ENCODE results near the gene ATF7IP.

Gene ATF7IP

DNA sequence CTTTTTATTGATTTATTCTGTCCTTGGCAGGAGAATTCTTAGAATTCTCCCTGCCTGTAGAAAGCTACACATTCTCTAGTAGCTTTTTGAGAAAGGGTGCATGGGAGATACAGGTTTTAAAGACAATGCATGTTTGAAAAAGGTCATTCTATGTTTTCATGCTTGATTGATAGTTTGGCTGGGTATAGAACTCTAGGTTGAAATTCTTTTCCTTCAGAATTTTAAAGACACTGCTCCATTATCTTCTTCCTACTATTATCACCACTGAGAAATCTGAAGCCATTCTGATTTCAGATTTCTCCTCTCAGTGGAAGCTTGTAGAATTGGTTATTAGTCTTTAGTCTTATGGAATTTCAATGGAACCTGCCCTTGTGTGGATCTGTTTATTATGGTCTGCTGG lies 14.0 kb downstream of the ATF7IP start:
- no peaks in the 10 kb centered on the region for H3K27me3 ChIP-seq (ENCODE audit: insufficient read depth, poor library complexity, severe bottlenecking)
- no peak for ATAC-seq (ENCODE audit: low read depth)
- no peak overlapping the region for H3K27ac ChIP-seq (ENCODE audit: poor library complexity, severe bottlenecking)
- peaks cover 5% of the 10 kb centered on the region for H3K4me1 ChIP-seq (ENCODE audit: insufficient read depth, poor library complexity, severe bottlenecking)
- 0 out of 2 replicates have a peak, but pooled peaks cover 2% of the 10 kb centered on the region for H3K36me3 ChIP-seq (ENCODE audit: low read depth)
- no peak overlapping the region for H3K4me3 ChIP-seq (ENCODE audit: severe bottlenecking)
- DNase-seq (ENCODE audit: low spot score), result no peak
- H3K9me3 ChIP-seq (ENCODE audit: severe bottlenecking), result peaks cover 2% of the 10 kb centered on the region
- TF ChIP-seq, protein P1, sequence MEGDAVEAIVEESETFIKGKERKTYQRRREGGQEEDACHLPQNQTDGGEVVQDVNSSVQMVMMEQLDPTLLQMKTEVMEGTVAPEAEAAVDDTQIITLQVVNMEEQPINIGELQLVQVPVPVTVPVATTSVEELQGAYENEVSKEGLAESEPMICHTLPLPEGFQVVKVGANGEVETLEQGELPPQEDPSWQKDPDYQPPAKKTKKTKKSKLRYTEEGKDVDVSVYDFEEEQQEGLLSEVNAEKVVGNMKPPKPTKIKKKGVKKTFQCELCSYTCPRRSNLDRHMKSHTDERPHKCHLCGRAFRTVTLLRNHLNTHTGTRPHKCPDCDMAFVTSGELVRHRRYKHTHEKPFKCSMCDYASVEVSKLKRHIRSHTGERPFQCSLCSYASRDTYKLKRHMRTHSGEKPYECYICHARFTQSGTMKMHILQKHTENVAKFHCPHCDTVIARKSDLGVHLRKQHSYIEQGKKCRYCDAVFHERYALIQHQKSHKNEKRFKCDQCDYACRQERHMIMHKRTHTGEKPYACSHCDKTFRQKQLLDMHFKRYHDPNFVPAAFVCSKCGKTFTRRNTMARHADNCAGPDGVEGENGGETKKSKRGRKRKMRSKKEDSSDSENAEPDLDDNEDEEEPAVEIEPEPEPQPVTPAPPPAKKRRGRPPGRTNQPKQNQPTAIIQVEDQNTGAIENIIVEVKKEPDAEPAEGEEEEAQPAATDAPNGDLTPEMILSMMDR (IDR thresholded peaks at IDR 0.05; ENCODE audit: poor library complexity, severe bottlenecking), result no peak

DNA sequence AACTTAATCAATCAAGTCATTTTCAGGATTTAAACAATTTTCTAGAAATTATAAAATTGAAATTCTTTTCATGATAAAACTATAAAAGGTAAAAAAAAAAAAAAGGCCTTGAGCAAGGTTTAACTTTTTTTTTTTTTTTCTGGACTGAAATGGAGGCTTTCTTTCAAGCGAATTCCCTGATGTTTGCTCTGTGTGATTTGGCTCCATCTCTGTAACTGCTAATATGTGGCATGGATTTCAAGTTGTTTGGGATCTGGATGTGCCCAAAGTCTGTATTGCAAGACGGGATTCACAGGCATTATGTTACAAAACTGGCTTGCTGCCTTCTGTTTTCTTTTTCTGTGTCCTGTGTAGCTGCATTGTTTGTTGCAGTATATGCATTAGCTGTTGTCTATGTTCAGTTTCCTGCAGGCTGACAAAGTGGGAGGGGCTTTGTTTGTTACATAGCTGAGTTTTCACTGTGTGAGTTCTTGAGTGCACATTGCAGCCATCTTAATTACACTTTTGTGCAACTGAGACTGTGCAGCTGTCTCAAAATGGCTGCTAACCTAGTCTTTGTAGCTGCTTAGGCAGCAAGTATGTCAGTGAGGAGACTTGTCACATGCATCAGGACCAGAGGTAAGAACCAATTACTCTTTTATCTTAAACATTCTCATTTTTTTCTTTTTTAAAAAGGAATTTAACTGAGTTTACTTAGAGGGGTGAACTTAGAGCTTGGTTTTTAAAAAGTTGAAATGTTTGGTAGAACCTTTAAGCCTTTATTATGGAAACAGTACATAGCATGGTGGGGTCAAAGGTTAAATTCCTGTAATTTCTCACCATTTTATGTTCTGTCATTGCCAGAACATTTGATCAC lies 19.5 kb downstream of the ATF7IP start:
- ATAC-seq (ENCODE audit: low read depth) (peak; percentile 63), DNase-seq (ENCODE audit: low spot score) (no peak)
- Histone ChIP-seq H3K4me1 (ENCODE audit: insufficient read depth, poor library complexity, severe bottlenecking) (peaks cover 5% of the 10 kb centered on the region), H3K4me3 (ENCODE audit: severe bottlenecking) (no peak overlapping the region), H3K9me3 (ENCODE audit: severe bottlenecking) (no peaks in the 10 kb centered on the region), H3K27me3 (ENCODE audit: insufficient read depth, poor library complexity, severe bottlenecking) (no peaks in the 10 kb centered on the region), H3K27ac (ENCODE audit: poor library complexity, severe bottlenecking) (peak overlapping the region; percentile 26), H3K36me3 (ENCODE audit: low read depth) (no peaks in the 10 kb centered on the region)
- TF ChIP-seq, protein P1 (IDR thresholded peaks at IDR 0.05; ENCODE audit: poor library complexity, severe bottlenecking), result no peak

DNA sequence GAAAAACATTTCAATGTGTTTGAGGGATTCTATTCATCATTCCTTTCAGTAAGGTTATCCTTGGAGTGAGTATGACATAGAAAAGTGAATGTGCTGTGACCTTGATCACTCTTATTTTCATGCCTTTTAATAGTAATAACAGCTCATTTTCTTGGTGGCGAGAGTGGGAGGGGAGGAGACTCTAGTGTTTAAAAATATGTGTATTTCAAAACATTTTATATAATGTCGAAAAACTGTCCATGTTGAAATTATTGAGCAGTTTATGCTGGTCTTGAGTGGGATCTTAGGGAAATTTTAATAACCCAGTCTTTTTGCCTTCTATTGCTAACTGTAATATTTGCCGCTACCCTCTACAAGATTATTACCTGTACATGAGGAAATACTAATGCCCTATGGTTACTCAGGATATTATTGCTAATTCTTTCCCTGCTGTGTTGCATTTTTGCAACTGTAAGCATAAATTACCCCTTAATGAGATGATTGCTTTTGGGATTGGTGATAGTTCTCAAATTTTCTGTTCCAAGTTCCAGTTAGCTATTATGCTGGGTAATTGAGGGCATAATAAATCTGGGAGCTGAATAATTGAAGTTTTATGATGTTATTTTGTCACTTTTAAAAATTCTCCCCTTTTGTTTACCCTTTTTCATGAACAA lies 21.9 kb downstream of the ATF7IP start:
- ATAC-seq (ENCODE audit: low read depth) (no peak), DNase-seq (ENCODE audit: low spot score) (no peak)
- Histone ChIP-seq H3K27me3 (ENCODE audit: insufficient read depth, poor library complexity, severe bottlenecking) (no peaks in the 10 kb centered on the region), H3K9me3 (ENCODE audit: severe bottlenecking) (no peaks in the 10 kb centered on the region), H3K36me3 (ENCODE audit: low read depth) (no peaks in the 10 kb centered on the region; the same call in 1 of the 2 replicates), H3K4me1 (ENCODE audit: insufficient read depth, poor library complexity, severe bottlenecking) (peaks cover 5% of the 10 kb centered on the region), H3K4me3 (ENCODE audit: severe bottlenecking) (no peak overlapping the region), H3K27ac (ENCODE audit: poor library complexity, severe bottlenecking) (no peak overlapping the region)
- TF ChIP-seq, protein P1 (IDR thresholded peaks at IDR 0.05; ENCODE audit: poor library complexity, severe bottlenecking), result no peak

DNA sequence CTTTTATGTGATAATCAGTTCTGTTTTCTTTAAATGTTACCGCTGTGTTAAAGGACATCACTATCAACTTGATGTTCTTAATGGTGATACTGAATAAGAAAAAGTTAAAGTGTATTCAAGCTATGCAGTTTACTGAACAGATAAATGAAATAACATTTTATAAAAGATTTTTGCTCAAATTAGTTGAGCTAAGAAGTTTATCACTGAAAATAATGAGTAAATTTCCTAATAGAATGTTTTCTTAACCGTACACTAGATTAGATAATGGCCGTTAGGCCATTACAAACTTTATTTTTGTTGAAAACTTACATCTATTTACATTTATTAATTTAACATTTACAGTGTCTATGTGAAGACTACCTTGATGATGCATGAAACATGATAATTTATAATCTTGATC lies 25.0 kb downstream of the ATF7IP start:
- no peak overlapping the region for H3K27ac ChIP-seq (ENCODE audit: poor library complexity, severe bottlenecking)
- H3K4me3 ChIP-seq (ENCODE audit: severe bottlenecking), result no peak overlapping the region

More for the DNA sequence above, 25.0 kb downstream of the ATF7IP start:
- no peaks in the 10 kb centered on the region for H3K9me3 ChIP-seq (ENCODE audit: severe bottlenecking)
- DNase-seq (ENCODE audit: low spot score) (no peak), ATAC-seq (ENCODE audit: low read depth) (no peak)
- H3K4me1 ChIP-seq (ENCODE audit: insufficient read depth, poor library complexity, severe bottlenecking), result peaks cover 18% of the 10 kb centered on the region
- H3K36me3 ChIP-seq (ENCODE audit: low read depth), result no peaks in the 10 kb centered on the region; the same call in 1 of the 2 replicates
- TF ChIP-seq, protein P1 (IDR thresholded peaks at IDR 0.05; ENCODE audit: poor library complexity, severe bottlenecking), result no peak
- no peaks in the 10 kb centered on the region for H3K27me3 ChIP-seq (ENCODE audit: insufficient read depth, poor library complexity, severe bottlenecking)
